Calu3 (cell line): ENCODE results near the gene SLC27A1. TPM values are rescaled to one million over a fixed set of nuclear protein-coding genes. Genes with fewer than 3 reads are reported as not detected.

Experiments
- BruUV-seq: library from RNA; stranded (reverse); fragments of 400-500 nt; replicated peaks from 2 replicates; lab custom pipeline; 2021; lab: Mats Ljungman, UMichigan
- CTCF ChIA-PET: fragments of 300-600 bp; sonication (Branson Sonifier 250); formaldehyde crosslinking; loops from one replicate; lab custom pipeline; 2022; ENCODE audit warnings: antibody characterized with exemption; lab: Charles Lee
- DNase-seq: peaks from one replicate; pipeline ENCODE4 v3.0.0; 2022
- H3K27ac Mint-ChIP-seq: one replicate; pipeline ENCODE4 v1.8.0; 2022; ENCODE audit warnings: mixed read lengths; ENCODE audit not compliant: unreplicated experiment
- H3K27me3 Mint-ChIP-seq: one replicate; pipeline ENCODE4 v1.8.0; 2022; ENCODE audit warnings: mixed read lengths; ENCODE audit not compliant: unreplicated experiment
- H3K36me3 Mint-ChIP-seq: one replicate; pipeline ENCODE4 v1.8.0; 2022; ENCODE audit warnings: mild to moderate bottlenecking, moderate library complexity, mixed read lengths; ENCODE audit not compliant: insufficient read depth, unreplicated experiment
- H3K4me1 Mint-ChIP-seq: one replicate; pipeline ENCODE4 v1.8.0; 2022; ENCODE audit warnings: mild to moderate bottlenecking, low read depth, mixed read lengths; ENCODE audit not compliant: unreplicated experiment
- H3K4me3 Mint-ChIP-seq: one replicate; pipeline ENCODE4 v1.8.0; 2022; ENCODE audit warnings: mild to moderate bottlenecking, low read depth, moderate library complexity, mixed read lengths; ENCODE audit not compliant: unreplicated experiment
- H3K9me3 Mint-ChIP-seq: one replicate; pipeline ENCODE4 v1.8.0; 2022; ENCODE audit warnings: low read depth, mixed read lengths; ENCODE audit not compliant: unreplicated experiment
- intact Hi-C: fragments of 100-400 bp; cut with micrococcal nuclease; formaldehyde crosslinking; loops from one replicate; pipeline ENCODE4 v1.10.0; 2022; ENCODE audit not compliant: unreplicated experiment
- total RNA-seq: library from RNA; stranded (reverse); gene quantifications from 2 replicates; pipeline ENCODE4 v1.2.3, GENCODE V29; 2022
- TF ChIP-seq, protein P1 (sequence below): fragments of 200-600 bp; IDR thresholded peaks from one replicate; pipeline ENCODE4 v1.8.0; 2022; ENCODE audit warnings: antibody characterized with exemption; ENCODE audit not compliant: unreplicated experiment

The SLC27A1 gene
- total RNA-seq, 1 experiment from 2014 or later, result 42.5 TPM

GRCh38 chr19:17543986-17544385 is 73.7 kb downstream of the SLC27A1 start:
- TF ChIP-seq, protein P1, sequence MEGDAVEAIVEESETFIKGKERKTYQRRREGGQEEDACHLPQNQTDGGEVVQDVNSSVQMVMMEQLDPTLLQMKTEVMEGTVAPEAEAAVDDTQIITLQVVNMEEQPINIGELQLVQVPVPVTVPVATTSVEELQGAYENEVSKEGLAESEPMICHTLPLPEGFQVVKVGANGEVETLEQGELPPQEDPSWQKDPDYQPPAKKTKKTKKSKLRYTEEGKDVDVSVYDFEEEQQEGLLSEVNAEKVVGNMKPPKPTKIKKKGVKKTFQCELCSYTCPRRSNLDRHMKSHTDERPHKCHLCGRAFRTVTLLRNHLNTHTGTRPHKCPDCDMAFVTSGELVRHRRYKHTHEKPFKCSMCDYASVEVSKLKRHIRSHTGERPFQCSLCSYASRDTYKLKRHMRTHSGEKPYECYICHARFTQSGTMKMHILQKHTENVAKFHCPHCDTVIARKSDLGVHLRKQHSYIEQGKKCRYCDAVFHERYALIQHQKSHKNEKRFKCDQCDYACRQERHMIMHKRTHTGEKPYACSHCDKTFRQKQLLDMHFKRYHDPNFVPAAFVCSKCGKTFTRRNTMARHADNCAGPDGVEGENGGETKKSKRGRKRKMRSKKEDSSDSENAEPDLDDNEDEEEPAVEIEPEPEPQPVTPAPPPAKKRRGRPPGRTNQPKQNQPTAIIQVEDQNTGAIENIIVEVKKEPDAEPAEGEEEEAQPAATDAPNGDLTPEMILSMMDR, result no peak
- no peak overlapping the region for H3K4me3 Mint-ChIP-seq
- H3K36me3 Mint-ChIP-seq, result peaks cover 6% of the 10 kb centered on the region
- no peaks in the 10 kb centered on the region for H3K9me3 Mint-ChIP-seq
- H3K27me3 Mint-ChIP-seq, result peaks cover 19% of the 10 kb centered on the region
- intact Hi-C loops, result no loop called here
- peaks cover 8% of the 10 kb centered on the region for H3K4me1 Mint-ChIP-seq
- no peak for DNase-seq
- no peak overlapping the region for H3K27ac Mint-ChIP-seq
- BruUV-seq, result no TSS peak
- CTCF ChIA-PET, result interaction anchor here (0.7 kb wide), 1 partner anchor 29 kb away, joined by 3 read pairs; no protein-coding TSS in a partner anchor

GRCh38 chr19:17544418-17544817 is 74.1 kb downstream of the SLC27A1 start:
- Mint-ChIP-seq H3K4me1 (peaks cover 8% of the 10 kb centered on the region), H3K4me3 (no peak overlapping the region), H3K27me3 (peaks cover 16% of the 10 kb centered on the region), H3K27ac (no peak overlapping the region), H3K36me3 (peaks cover 3% of the 10 kb centered on the region), H3K9me3 (no peaks in the 10 kb centered on the region)
- CTCF ChIA-PET, result no interaction called here
- no TSS peak for BruUV-seq
- intact Hi-C loops, result no loop called here
- TF ChIP-seq, protein P1, result no peak
- DNase-seq, result no peak

- Mint-ChIP-seq H3K36me3 (no peaks in the 10 kb centered on the region), H3K9me3 (no peaks in the 10 kb centered on the region), H3K27ac (no peak overlapping the region), H3K4me3 (no peak overlapping the region), H3K4me1 (peaks cover 8% of the 10 kb centered on the region), H3K27me3 (peaks cover 3% of the 10 kb centered on the region)
- BruUV-seq, result no TSS peak
- intact Hi-C loops, result no loop called here
- TF ChIP-seq, protein P1, result no peak
- CTCF ChIA-PET, result no interaction called here
- DNase-seq, result no peak
Observed at GRCh38 chr19:17548145-17548544, 77.8 kb downstream of the SLC27A1 start.

DNA sequence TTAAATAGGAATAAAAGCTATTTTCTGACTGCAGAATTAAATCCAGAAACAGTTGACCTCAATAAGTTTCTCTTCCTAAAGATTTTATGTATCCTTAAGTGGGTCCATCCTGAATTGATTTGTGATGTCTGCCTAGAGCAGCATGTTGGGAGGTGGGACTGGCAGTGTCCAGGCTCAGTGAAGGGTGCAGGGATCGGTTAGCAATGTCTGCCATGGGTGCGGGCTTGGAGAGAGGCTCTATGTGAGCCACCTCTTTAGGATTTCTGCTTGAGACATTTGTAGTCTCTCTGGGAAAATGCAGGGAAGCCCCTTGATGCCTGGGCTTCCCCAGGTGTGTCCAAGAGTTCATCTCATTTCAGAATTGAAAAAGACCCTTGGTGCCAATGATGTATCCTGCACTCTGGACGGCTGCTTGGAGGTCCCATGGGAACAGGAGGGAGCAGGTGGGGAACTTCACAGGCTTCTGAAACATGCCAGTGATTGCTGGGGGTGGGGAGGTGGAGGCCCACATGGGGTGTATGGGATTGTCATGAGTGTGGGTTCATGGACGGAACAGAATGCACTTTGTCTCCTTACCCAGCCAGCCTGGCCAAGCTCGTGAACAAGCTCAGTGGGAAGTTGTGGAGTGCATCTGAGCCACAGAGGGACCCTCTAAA is 78.9 kb downstream of the SLC27A1 start:
- TF ChIP-seq, protein P1, result no peak
- no TSS peak for BruUV-seq
- no peak for DNase-seq
- intact Hi-C loops, result no loop called here
- CTCF ChIA-PET, result no interaction called here
- Mint-ChIP-seq H3K4me1 (peaks cover 8% of the 10 kb centered on the region), H3K27me3 (no peaks in the 10 kb centered on the region), H3K9me3 (no peaks in the 10 kb centered on the region), H3K27ac (no peak overlapping the region), H3K4me3 (no peak overlapping the region), H3K36me3 (no peaks in the 10 kb centered on the region)
